Prostate gland (tissue), 2 donors: ENCODE data around the gene CFAP20DC. TPM values are rescaled to one million over a fixed set of nuclear protein-coding genes. Genes with fewer than 3 reads are reported as not detected.
"Not testable (repeated sequence)": the region's sequence is repeated elsewhere in the genome, so short reads cannot be mapped to it uniquely, and the experiment has no call there.

Experiments
- DNase-seq: peaks from one replicate; pipeline ENCODE4 v3.0.0-alpha.2; 2019; ENCODE audit warnings: low spot score
- H3K27ac ChIP-seq, 2 donors: fragments of 200-600 bp; sonication (generic); 2 replicates each; pipeline ENCODE4 v1.5.1; 2017 to 2019
- H3K27me3 ChIP-seq: fragments of 200-600 bp; sonication (generic); replicated peaks from 2 replicates; pipeline ENCODE4 v1.5.1; 2019; ENCODE audit not compliant: insufficient read depth
- H3K36me3 ChIP-seq, 2 donors: fragments of 200-600 bp; sonication (generic); 1 replicate in 1 of 2; 2 replicates in 1 of 2; pipeline versions ENCODE4 v1.5.1 to v1.8.1; 2017 to 2019
- H3K4me1 ChIP-seq: fragments of 200-600 bp; sonication (generic); replicated peaks from 2 replicates; pipeline ENCODE4 v1.5.1; 2019
- H3K4me3 ChIP-seq, 2 donors: fragments of 200-600 bp; sonication (generic); 2 replicates each; pipeline ENCODE4 v1.5.1; 2017 to 2019
- H3K9me3 ChIP-seq: fragments of 200-600 bp; sonication (generic); 2 replicates; pipeline ENCODE4 v1.5.1; 2017
- CTCF ChIP-seq, 4 experiments: fragments of 200-600 bp in 2 of 4; fragments of 450-650 bp in 2 of 4; sonication (generic) in 2 of 4; IDR thresholded peaks; 1 replicate in 3 of 4; 2 replicates in 1 of 4; pipeline ENCODE4 v1.5.1; 2016 to 2019; ENCODE audit warnings: antibody characterized with exemption in 4 of 4, mild to moderate bottlenecking in 2 of 4, moderate library complexity in 2 of 4
- POLR2A ChIP-seq: fragments of 450-650 bp; IDR thresholded peaks from one replicate; pipeline ENCODE4 v1.6.1; 2016; ENCODE audit warnings: antibody characterized with exemption, mild to moderate bottlenecking
- POLR2AphosphoS5 ChIP-seq: sonication (generic); formaldehyde crosslinking; IDR thresholded peaks from one replicate; pipeline ENCODE4 v1.6.1; 2017; ENCODE audit warnings: antibody characterized with exemption
- WGBS: methylation state at CpG from one replicate; pipeline ENCODE4 v1.1.5; 2018; 5-methylcytosine and 5-hydroxymethylcytosine counted together
- intact Hi-C: fragments of 100-400 bp; cut with DNase I; formaldehyde crosslinking; loops from one replicate; pipeline ENCODE4 v1.14.2; 2022
- total RNA-seq, 2 donors: library from RNA; depleted of rRNA; stranded (reverse); fragments of >200 nt; gene quantifications; one replicate each; pipeline ENCODE4 v1.1.0, GENCODE V29; 2016

Gene CFAP20DC
- total RNA-seq, 2 donors from 2014 or later: 0.36 to 8.3 TPM

DNA sequence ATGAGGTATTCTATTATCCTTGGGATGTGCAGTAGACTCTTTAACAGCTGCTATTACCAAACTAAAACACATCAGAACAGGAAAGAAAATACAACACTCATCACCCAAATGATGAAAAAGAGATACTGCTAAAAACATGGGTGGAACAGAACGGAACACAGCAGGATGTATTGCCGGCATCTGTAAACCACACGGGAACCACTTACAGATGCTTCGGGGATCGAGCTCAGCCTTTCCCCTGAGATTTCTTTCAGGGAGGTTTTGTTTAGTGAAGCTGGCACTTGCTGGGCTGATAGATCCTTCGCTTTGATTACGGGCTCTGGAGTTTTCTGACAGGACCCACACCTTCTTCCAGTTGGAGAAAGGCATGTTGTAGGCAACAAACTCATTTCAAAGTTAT, 201.0 kb downstream of the CFAP20DC start:
- Histone ChIP-seq H3K36me3 (no peaks in the 10 kb centered on the region), H3K4me3 (no peak overlapping the region), H3K27me3 (no peaks in the 10 kb centered on the region), H3K4me1 (no peaks in the 10 kb centered on the region), H3K9me3 (no peaks in the 10 kb centered on the region), H3K27ac (no peak overlapping the region)
- no peak for DNase-seq
- no peak for TF ChIP-seq CTCF (IDR thresholded peaks at IDR 0.05)
- TF ChIP-seq POLR2A: no peak
- TF ChIP-seq POLR2AphosphoS5: no peak
- 75% methylated on average over 7 of the region's 7 CpGs for WGBS
- intact Hi-C loops: no loop called here

DNA sequence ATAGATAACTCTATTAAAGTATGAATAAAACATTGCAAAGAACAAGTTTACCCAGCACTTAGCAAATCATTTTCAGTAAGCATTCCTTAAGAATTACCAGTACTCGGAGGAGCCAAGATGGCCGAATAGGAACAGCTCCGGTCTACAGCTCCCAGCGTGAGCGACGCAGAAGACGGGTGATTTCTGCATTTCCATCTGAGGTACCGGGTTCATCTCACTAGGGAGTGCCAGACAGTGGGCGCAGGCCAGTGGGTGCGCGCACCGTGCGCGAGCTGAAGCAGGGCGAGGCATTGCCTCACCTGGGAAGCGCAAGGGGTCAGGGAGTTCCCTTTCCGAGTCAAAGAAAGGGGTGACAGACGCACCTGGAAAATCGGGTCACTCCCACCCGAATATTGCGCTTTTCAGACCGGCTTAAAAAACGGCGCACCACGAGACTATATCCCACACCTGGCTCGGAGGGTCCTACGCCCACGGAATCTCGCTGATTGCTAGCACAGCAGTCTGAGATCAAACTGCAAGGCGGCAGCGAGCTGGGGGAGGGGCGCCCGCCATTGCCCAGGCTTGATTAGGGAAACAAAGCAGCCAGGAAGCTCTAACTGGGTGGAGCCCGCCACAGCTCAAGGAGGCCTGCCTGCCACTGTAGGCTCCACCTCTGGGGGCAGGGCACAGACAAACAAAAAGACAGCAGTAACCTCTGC, 207.6 kb downstream of the CFAP20DC start:
- H3K4me1 ChIP-seq, intact Hi-C loops: not testable (repeated sequence)
- WGBS: 85% methylated on average over 23 of the region's 34 CpGs

GRCh38 chr3:58840949-58841348, 208.9 kb downstream of the CFAP20DC start:
- DNase-seq: no peak
- TF ChIP-seq POLR2A (no peak), CTCF (IDR thresholded peaks at IDR 0.05) (no peak), POLR2AphosphoS5 (no peak)
- intact Hi-C loops: no loop called here
- Histone ChIP-seq H3K4me3 (no peak overlapping the region), H3K9me3 (no peaks in the 10 kb centered on the region), H3K27ac (no peak overlapping the region), H3K27me3 (no peaks in the 10 kb centered on the region), H3K36me3 (no peaks in the 10 kb centered on the region), H3K4me1 (no peaks in the 10 kb centered on the region)

More for the DNA sequence above, 207.6 kb downstream of the CFAP20DC start:
- H3K36me3 ChIP-seq, H3K9me3 ChIP-seq, DNase-seq, H3K27ac ChIP-seq, H3K27me3 ChIP-seq, H3K4me3 ChIP-seq: not testable (repeated sequence)

- Histone ChIP-seq H3K27ac (no peak overlapping the region), H3K36me3 (no peaks in the 10 kb centered on the region), H3K27me3 (no peaks in the 10 kb centered on the region), H3K9me3 (no peaks in the 10 kb centered on the region), H3K4me3 (no peak overlapping the region), H3K4me1 (no peaks in the 10 kb centered on the region)
- no peak for DNase-seq
- TF ChIP-seq POLR2A: no peak
- TF ChIP-seq CTCF (IDR thresholded peaks at IDR 0.05): no peak
- no peak for TF ChIP-seq POLR2AphosphoS5
- intact Hi-C loops: no loop called here
- WGBS: 70% methylated on average over 1 of the region's 1 CpG
Observed at GRCh38 chr3:58839964-58840363, 209.9 kb downstream of the CFAP20DC start.

- TF ChIP-seq CTCF (IDR thresholded peaks at IDR 0.05): no peak
- no peak for TF ChIP-seq POLR2A
- no peak for TF ChIP-seq POLR2AphosphoS5
- no peaks in the 10 kb centered on the region for H3K36me3 ChIP-seq
- H3K9me3 ChIP-seq: no peaks in the 10 kb centered on the region
- H3K4me3 ChIP-seq: no peak overlapping the region
- no peaks in the 10 kb centered on the region for H3K27me3 ChIP-seq
- intact Hi-C loops: no loop called here
- H3K27ac ChIP-seq: no peak overlapping the region
- no peak for DNase-seq
- H3K4me1 ChIP-seq: no peaks in the 10 kb centered on the region
Observed at GRCh38 chr3:58839187-58839586, 210.6 kb downstream of the CFAP20DC start.
